GOT3 (cell line): ENCODE measurements around the gene RYR1.
"Not testable (repeated sequence)": the region's sequence is repeated elsewhere in the genome, so short reads cannot be mapped to it uniquely, and the experiment has no call there.

Experiments used
- DNase-seq: peaks from one replicate; lab custom pipeline; 2025; ENCODE audit warnings: mixed read lengths; lab: John Stamatoyannopoulos, UW

RYR1 gene

DNA sequence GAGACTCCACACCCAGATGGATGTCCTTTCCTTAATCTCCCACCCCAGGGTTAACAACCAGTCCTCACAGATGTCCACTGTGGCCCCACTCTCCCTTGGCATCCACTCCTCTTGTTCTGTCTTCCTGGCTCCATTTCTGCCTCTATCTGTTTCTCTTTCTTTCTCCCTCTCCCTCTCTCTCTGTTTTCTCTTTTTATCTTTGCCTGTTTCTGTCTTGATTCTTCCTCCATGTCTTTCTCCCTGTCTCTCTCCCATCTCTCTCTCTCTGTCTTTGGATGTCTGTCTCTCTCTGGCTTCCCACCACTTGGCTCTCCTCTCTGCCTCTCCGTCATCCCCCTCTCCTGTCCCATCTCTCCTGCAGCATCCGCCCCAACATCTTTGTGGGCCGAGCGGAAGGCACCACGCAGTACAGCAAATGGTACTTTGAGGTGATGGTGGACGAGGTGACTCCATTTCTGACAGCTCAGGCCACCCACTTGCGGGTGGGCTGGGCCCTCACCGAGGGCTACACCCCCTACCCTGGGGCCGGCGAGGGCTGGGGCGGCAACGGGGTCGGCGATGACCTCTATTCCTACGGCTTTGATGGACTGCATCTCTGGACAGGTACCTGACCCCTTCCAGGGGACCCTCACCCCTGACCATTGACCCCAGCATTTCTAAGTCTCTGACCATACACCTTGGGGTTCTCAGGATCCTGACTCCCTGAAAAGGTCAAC, 24.4 kb downstream of the RYR1 start:
- no peak for DNase-seq

DNA sequence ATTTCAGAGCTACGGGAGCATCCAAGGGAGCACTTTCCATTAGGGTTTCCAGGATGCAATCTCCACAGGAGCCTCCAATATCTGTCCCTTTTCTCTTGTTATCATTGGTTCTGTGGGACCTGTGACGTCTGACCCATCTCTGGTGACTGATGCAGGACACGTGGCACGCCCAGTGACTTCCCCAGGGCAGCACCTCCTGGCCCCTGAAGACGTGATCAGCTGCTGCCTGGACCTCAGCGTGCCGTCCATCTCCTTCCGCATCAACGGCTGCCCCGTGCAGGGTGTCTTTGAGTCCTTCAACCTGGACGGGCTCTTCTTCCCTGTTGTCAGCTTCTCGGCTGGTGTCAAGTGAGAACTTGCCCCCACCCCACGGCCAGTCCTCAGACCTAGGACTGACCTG, 25.5 kb downstream of the RYR1 start:
- DNase-seq = no peak

DNA sequence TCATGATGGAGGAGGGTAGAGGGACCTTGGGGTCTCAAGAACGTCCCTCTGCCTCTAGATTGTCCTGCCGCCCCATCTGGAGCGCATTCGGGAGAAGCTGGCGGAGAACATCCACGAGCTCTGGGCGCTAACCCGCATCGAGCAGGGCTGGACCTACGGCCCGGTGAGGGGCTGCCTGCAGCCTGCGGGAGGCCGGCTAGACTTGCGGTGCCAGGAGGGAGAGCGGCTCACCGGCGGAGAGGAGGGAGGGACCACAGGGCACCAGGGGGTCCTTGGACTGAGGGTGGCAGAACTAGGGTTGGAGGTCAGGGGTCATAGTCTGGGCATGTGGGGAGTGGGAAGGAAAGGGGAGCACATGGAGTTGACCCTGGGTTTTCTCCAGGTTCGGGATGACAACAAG, 29.9 kb downstream of the RYR1 start:
- no peak for DNase-seq

- no peak for DNase-seq
Measured at GRCh38 chr19:38464421-38465082, 31.1 kb downstream of the RYR1 start.

GRCh38 chr19:38466050-38466449, 32.6 kb downstream of the RYR1 start:
- no peak for DNase-seq

DNA sequence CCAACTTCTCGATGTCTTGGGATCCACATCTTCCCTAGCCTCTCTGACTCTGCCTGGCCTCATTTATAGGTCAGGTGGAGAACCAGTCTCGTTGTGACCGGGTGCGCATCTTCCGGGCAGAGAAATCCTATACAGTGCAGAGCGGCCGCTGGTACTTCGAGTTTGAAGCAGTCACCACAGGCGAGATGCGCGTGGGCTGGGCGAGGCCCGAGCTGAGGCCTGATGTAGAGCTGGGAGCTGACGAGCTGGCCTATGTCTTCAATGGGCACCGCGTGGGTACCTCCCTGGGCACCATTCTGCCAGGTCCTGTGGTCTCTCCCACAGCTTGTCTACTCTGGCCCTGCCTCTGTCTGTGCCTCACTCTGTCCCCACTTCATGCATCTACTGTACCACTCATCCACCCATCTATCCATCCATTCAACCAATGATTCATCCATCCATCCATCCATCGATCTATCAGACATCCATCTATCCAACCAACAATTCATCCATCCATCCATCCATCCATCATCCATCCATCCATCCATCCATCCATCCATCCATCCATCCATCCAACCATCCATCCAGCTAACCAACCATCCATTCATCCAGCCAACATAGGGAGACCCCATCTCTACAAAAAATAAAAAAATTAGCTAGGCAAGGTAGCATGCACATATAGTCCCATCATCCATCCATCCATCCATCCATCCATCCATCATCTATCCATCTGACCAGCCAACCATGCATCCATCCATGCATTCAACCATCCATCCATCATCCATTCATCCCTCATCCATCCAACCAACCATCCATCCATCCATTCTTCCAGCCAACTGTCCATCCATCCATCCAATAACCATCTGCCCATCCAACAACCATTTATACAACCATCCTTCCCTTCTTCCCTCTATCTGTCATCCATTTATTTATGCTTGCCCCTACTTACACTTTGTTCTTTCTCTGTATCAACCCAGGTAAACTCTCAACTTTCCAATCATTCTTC, 34.3 kb downstream of the RYR1 start:
- no peak for DNase-seq

DNA sequence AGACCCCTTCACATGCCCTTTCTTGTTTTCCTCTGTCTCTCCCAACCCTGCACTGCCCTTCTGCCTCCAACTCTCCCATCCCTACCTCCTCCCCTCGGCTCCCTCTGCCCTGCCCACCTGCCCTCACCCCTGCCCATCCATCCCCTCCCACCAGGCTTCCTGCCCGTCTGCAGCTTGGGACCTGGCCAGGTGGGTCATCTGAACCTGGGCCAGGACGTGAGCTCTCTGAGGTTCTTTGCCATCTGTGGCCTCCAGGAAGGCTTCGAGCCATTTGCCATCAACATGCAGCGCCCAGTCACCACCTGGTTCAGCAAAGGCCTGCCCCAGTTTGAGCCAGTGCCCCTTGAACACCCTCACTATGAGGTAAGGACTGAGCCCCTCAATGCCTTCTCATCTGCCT, 35.7 kb downstream of the RYR1 start:
- no peak for DNase-seq

GRCh38 chr19:38470788-38471480, 37.4 kb downstream of the RYR1 start:
- DNase-seq = no peak

DNA sequence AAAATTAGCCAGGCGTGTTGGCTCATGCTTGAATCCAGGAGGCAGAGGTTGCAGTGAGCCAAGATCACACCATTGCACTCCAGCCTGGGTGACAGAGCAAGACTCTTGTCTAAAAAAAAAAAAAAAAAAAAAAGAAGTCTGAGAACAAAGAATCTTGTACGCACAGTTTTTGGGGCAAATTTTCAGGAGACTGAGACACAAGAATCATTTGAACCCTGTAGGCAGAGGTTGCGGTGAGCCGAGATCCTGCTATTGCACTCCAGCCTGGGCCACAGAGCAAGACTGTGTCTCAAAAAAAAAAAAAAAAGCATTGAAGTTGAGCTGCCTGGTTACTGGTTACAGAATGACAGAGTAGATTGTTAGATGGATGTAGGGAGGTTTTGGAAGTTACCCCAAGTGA, 39.2 kb downstream of the RYR1 start:
- not testable (repeated sequence) for DNase-seq

DNA sequence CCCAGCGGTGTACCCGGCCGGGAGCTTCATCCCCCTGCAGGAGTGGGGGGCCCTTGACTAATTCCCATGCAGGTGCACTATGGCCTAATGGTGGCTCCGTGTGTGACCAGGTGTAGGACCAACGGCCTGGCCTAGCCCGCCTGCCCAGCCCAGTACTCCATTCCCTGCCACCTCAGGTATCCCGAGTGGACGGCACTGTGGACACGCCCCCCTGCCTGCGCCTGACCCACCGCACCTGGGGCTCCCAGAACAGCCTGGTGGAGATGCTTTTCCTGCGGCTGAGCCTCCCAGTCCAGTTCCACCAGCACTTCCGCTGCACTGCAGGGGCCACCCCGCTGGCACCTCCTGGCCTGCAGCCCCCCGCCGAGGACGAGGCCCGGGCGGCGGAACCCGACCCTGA, 39.7 kb downstream of the RYR1 start:
- no peak for DNase-seq

- DNase-seq = no peak
Measured at GRCh38 chr19:38475176-38475575, 41.7 kb downstream of the RYR1 start.

DNA sequence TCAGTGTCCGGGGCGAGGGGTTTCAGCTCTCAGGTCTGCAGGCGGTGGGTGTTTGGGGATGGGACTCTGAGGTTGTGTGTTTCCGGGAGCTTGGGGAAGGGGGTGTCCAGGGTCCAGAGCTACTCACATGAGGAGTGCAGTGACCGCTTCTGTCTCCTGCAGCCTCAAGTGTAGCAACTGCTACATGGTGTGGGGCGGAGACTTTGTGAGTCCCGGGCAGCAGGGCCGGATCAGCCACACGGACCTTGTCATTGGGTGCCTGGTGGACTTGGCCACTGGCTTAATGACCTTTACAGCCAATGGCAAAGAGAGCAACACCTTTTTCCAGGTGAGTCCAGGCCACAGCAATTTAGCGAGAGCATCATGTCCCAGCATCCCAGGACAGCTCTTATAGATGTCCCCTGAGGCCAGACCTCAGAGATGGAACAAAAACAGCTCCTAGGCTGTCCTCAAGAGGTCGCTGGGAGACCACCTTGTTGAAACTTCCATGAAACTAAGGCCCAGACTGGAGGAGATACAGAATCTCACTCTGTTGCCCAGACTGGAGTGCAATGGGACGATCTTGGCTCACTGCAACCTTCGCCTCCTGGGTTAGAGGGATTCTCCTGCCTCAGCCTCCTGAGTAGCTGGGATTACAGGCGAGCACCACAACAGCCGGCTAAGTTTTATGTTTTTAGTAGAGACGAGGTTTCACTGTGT, 44.9 kb downstream of the RYR1 start:
- DNase-seq = no peak

GRCh38 chr19:38482496-38482895, 49.0 kb downstream of the RYR1 start:
- no peak for DNase-seq

- DNase-seq = no peak
Measured at GRCh38 chr19:38483016-38483630, 49.6 kb downstream of the RYR1 start.

DNA sequence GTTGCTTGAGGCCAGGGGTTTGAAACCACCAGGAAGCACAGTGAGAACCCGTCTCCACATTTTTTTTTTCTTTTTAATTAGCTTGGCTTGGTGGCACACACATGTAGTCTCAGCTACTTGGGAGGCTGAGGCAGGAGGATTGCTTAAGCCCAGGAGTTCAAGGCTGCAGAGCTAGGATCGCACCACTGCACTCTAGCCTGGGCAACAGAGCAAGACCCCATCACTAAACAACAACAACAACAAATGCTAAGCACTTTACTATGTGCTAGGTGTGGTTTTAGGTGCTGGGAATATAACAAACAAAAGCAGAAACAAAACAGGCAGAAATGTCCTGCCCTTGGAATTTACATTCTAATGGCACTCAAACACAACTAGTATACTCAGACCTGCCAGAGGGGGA, 51.3 kb downstream of the RYR1 start:
- DNase-seq = no peak

- DNase-seq = no peak
Measured at GRCh38 chr19:38485541-38486285, 52.2 kb downstream of the RYR1 start.

DNA sequence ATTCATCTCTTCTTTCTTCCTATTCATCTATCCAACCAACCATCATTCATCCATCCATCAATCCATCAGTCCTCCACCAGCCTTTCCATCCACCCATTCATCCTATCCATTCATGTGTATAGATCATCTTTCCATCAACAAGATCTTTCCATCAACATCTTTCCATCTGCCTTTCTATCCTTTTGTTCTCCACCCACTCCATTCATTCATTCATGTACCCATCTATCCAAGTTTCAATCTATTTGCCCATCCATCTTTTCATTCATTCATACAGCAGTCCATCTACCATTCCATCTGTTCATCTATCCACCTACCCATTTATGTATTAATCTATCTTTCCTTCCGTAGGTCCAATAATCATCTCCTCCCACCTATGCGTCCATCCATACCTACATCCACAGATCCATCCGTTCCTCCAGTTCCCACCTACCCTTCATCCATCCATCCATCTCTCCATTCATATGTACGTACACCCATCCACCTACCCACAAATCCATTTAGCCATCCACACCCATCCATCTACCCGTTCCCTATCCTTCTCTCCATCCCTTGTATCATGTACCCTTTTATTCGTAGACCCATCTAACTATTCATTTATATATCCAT, 53.3 kb downstream of the RYR1 start:
- DNase-seq = no peak

DNA sequence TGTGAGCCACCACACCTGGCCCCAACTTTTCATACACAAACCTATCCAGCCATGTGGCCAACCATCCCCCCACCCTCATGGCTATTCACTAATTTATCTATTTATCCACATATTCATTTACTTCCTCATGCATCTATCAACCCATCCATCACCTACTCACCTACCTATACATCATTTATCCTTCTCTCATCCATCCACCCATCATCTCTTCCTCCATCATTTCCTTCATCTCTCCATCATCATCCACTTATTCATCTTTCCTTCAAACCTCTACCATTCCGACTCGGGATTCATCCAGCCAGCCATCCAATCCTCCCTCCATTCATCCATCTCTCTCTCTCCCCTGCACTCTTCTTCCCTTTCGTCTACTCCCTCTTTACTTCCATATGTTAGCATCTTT, 54.6 kb downstream of the RYR1 start:
- DNase-seq = no peak

- no peak for DNase-seq
Measured at GRCh38 chr19:38488776-38489481, 55.4 kb downstream of the RYR1 start.
